ENCODE data around the gene MRPL24.
A peak's percentile ranks its signal among the peaks of the same experiment; 100 is the strongest.

Gene MRPL24

DNA sequence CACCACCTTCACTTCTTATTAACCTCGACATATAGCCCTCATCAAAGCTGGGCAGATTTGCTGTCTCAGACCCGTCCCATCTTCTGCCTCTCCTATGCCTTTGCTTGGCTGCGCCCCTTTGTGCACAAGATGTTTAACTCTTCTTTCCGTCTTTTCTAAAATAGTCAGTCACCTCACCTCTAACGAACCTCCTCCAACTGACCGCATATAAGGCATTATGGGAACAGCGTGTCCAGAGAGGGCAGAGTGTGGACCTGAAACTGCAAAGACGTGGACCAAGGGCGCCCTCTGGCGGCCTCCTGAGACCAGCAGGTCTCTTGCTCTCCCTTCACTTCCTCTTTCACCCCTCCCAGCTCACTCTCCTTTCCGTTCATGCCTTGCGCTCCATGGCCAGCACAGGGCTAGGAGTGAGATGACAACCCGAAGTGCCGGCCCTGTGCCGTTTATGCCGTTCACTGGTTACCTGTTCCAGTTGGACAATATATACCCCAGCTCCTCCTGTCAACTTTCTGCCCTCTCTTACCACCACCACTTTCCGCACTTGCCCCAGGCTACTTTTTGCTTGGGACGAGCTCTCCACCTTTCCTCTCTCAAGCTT, 15.1 kb downstream of the MRPL24 start:
- TF ChIP-seq CTCF (IDR thresholded peaks at IDR 0.05; ENCODE audit: insufficient read depth, low read length, missing control alignments) = peak; percentile 94
- POLR2A ChIA-PET = interaction anchor here (0.6 to 2.6 kb wide), 7 partner anchors 8 to 53 kb away, joined by 3 to 19 read pairs (median 4); partner anchors contain the start of gene CRABP2
- CTCF ChIA-PET = interaction anchor here (0.6 to 41.3 kb wide), 56 partner anchors 8 to 279 kb away, joined by 3 to 2951 read pairs (median 6); partner anchors contain the start of genes CRABP2, HAPLN2, HDGF and INSRR
- H3K4me3 ChIP-seq (ENCODE audit: low read depth, low read length) = peak overlapping the region; percentile 99
- peak; percentile 34 for DNase-seq (ENCODE audit: low read depth, low spot score)

DNA sequence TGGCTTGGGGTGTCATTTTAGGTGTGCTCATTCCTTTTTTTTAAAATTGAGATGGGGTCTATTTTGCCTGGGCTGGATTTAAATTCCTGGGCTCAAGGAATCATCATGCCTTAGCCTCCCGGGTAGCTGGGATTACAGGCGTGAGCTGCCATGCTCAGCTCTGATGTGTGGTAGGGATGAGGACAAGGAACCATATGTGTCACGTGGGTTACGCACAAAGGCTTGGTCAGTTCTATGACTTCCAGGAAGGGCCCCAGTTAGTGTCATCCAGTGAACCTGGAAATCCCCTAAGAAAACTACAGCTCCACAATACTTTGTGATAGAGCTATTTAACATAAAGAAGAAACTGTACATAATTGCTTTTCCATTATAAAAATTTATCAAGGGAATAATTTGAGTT, 19.4 kb downstream of the MRPL24 start:
- ChIA-PET POLR2A (no interaction called here), CTCF (interaction anchor here (1.0 to 41.3 kb wide), 7 partner anchors 10 to 168 kb away, joined by 3 to 2951 read pairs (median 4); partner anchors contain the start of genes CRABP2 and NES)
- no peak overlapping the region for H3K4me3 ChIP-seq (ENCODE audit: low read depth, low read length)
- no peak for TF ChIP-seq CTCF (IDR thresholded peaks at IDR 0.05; ENCODE audit: insufficient read depth, low read length, missing control alignments)
- no peak for DNase-seq (ENCODE audit: low read depth, low spot score)

- CTCF ChIA-PET = interaction anchor here (1.1 to 41.3 kb wide), 6 partner anchors 27 to 168 kb away, joined by 3 to 2951 read pairs (median 4); partner anchors contain the start of genes CRABP2 and NES
- no peak for DNase-seq (ENCODE audit: low read depth, low spot score)
- POLR2A ChIA-PET = no interaction called here
- TF ChIP-seq CTCF (IDR thresholded peaks at IDR 0.05; ENCODE audit: insufficient read depth, low read length, missing control alignments) = no peak
- H3K4me3 ChIP-seq (ENCODE audit: low read depth, low read length) = no peak overlapping the region
Measured at GRCh38 chr1:156721131-156721530, 19.8 kb downstream of the MRPL24 start.

GRCh38 chr1:156717351-156717750, 23.5 kb downstream of the MRPL24 start:
- ChIA-PET POLR2A (no interaction called here), CTCF (interaction anchor here (1.6 to 49.8 kb wide), 3 partner anchors 0 to 56 kb away, joined by 3 to 2951 read pairs (median 2951); partner anchors contain the start of genes CRABP2, ISG20L2, METTL25B and NES)
- no peak for TF ChIP-seq CTCF (IDR thresholded peaks at IDR 0.05; ENCODE audit: insufficient read depth, low read length, missing control alignments)
- no peak overlapping the region for H3K4me3 ChIP-seq (ENCODE audit: low read depth, low read length)
- no peak for DNase-seq (ENCODE audit: low read depth, low spot score)

GRCh38 chr1:156714830-156715229, 26.1 kb downstream of the MRPL24 start:
- DNase-seq (ENCODE audit: low read depth, low spot score) = no peak
- ChIA-PET POLR2A (no interaction called here), CTCF (interaction anchor here (1.2 to 49.8 kb wide), 4 partner anchors 3 to 87 kb away, joined by 4 to 2951 read pairs (median 1478); partner anchors contain the start of genes CRABP2, ISG20L2, METTL25B and NES)
- TF ChIP-seq CTCF (IDR thresholded peaks at IDR 0.05; ENCODE audit: insufficient read depth, low read length, missing control alignments) = no peak
- no peak overlapping the region for H3K4me3 ChIP-seq (ENCODE audit: low read depth, low read length)

DNA sequence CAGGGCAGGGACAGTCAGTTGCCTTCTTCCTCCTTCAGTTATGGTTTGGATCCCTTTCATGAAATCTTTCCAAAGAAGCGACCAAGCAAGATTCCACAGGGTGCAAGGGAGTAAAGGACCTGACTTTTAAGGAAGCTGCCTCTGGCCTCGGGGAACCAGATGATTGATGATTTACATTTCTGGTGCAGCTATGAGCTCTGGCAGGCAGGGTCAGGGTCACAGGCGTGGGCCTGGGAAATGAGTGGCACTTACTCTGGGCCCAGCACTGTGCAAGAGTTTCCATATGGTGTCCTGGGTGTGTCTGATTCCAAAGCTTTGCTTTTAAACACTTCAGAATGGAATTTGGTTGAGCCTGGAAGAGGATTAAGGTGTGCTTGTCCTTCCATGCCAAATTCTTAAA, 28.3 kb downstream of the MRPL24 start:
- ChIA-PET CTCF (interaction anchor here (0.6 to 49.8 kb wide), 6 partner anchors 5 to 147 kb away, joined by 3 to 2951 read pairs (median 17); partner anchors contain the start of genes CRABP2, INSRR, ISG20L2 and METTL25B), POLR2A (interaction anchor here (0.6 to 1.6 kb wide), 3 partner anchors 14 to 84 kb away, joined by 3 read pairs; partner anchors contain the start of gene ISG20L2)
- TF ChIP-seq CTCF (IDR thresholded peaks at IDR 0.05; ENCODE audit: insufficient read depth, low read length, missing control alignments) = no peak
- DNase-seq (ENCODE audit: low read depth, low spot score) = no peak
- no peak overlapping the region for H3K4me3 ChIP-seq (ENCODE audit: low read depth, low read length)

Measured in AG04449 (cell line).